GM19328 (cell line): Measurements from ENCODE around the gene TSSK2.
"Not testable (repeated sequence)": the region's sequence is repeated elsewhere in the genome, so short reads cannot be mapped to it uniquely, and the experiment has no call there.

Source experiments
- ATAC-seq: cut with Tn5 transposase; IDR thresholded peaks from one replicate; pipeline ENCODE4 v1.9.1; 2021; ENCODE audit warnings: mild to moderate bottlenecking, moderate library complexity; ENCODE audit not compliant: unreplicated experiment

The TSSK2 gene

GRCh38 chr22:19130959-19131684, at the start of gene TSSK2:
Gene TSSK2, plus strand, starts transcription at chr22:19131308. Its CDS starts 92 bp downstream, at chr22:19131400.
- ATAC-seq: no peak

GRCh38 chr22:19081351-19081750, 49.8 kb upstream of the TSSK2 start:
- no peak for ATAC-seq

- no peak for ATAC-seq
Observed at GRCh38 chr22:19082101-19082500, 49.0 kb upstream of the TSSK2 start.

GRCh38 chr22:19082793-19083192, 48.3 kb upstream of the TSSK2 start:
- ATAC-seq: no peak

GRCh38 chr22:19084126-19084525, 47.0 kb upstream of the TSSK2 start:
- not testable (repeated sequence) for ATAC-seq

- ATAC-seq: not testable (repeated sequence)
Observed at GRCh38 chr22:19084586-19084985, 46.5 kb upstream of the TSSK2 start.

GRCh38 chr22:19085233-19085718, 45.8 kb upstream of the TSSK2 start:
- ATAC-seq: no peak

GRCh38 chr22:19086417-19086816, 44.7 kb upstream of the TSSK2 start:
- no peak for ATAC-seq

- ATAC-seq: no peak
Observed at GRCh38 chr22:19086896-19087295, 44.2 kb upstream of the TSSK2 start.

GRCh38 chr22:19088866-19089595, 42.1 kb upstream of the TSSK2 start:
- ATAC-seq: no peak

GRCh38 chr22:19090183-19090582, 40.9 kb upstream of the TSSK2 start:
- ATAC-seq: no peak

- ATAC-seq: no peak
Observed at GRCh38 chr22:19090586-19091127, 40.5 kb upstream of the TSSK2 start.

- no peak for ATAC-seq
Observed at GRCh38 chr22:19092725-19093124, 38.4 kb upstream of the TSSK2 start.

GRCh38 chr22:19094393-19094997, 36.6 kb upstream of the TSSK2 start:
- ATAC-seq: no peak

- no peak for ATAC-seq
Observed at GRCh38 chr22:19096555-19096954, 34.6 kb upstream of the TSSK2 start.

GRCh38 chr22:19097518-19097917, 33.6 kb upstream of the TSSK2 start:
- no peak for ATAC-seq

GRCh38 chr22:19098157-19098556, 33.0 kb upstream of the TSSK2 start:
- ATAC-seq: no peak

- no peak for ATAC-seq
Observed at GRCh38 chr22:19103880-19104821, 27.0 kb upstream of the TSSK2 start.

GRCh38 chr22:19105456-19105855, 25.7 kb upstream of the TSSK2 start:
- no peak for ATAC-seq
